WI38 (cell line): ENCODE results near the gene ANXA8L1.
"Not testable (repeated sequence)": the region's sequence is repeated elsewhere in the genome, so short reads cannot be mapped to it uniquely, and the experiment has no call there.

ENCODE experiments used
- H3K4me3 ChIP-seq: 2 replicates; pipeline ENCODE4 v1.5.1; 2011; ENCODE audit warnings: low read depth, mild to moderate bottlenecking, control low read depth, low read length
- CTCF ChIP-seq: IDR thresholded peaks from 2 replicates; pipeline ENCODE4 v1.5.1; 2012; ENCODE audit warnings: low read depth, mild to moderate bottlenecking, control low read depth, low read length

ANXA8L1 gene, protein sequence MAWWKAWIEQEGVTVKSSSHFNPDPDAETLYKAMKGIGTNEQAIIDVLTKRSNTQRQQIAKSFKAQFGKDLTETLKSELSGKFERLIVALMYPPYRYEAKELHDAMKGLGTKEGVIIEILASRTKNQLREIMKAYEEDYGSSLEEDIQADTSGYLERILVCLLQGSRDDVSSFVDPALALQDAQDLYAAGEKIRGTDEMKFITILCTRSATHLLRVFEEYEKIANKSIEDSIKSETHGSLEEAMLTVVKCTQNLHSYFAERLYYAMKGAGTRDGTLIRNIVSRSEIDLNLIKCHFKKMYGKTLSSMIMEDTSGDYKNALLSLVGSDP

DNA sequence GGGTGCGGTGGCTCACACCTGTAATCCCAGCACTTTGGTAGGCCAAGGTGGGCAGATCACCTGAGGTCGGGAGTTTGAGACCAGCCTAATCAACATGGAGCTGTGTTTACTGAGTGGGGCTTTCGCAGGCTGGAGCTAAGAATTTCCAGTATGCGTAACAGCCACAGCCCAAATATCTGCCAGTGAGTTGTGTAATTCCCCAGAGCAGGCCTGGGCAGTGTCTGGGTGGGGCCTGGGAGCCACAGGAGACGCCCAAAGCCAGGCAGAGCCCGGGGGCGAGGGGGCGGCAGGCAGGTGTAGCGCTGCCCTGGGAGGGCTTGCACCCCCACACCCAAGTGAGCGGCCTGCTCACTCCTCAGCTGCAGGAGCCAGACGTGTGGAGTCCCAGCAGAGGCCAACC is at the start of gene ANXA8L1:
Gene ANXA8L1, plus strand, starts transcription at position 371 of the 400 bp plus-strand sequence. CDS start 76 bp downstream, outside the sequence.
- H3K4me3 ChIP-seq = not testable (repeated sequence)

DNA sequence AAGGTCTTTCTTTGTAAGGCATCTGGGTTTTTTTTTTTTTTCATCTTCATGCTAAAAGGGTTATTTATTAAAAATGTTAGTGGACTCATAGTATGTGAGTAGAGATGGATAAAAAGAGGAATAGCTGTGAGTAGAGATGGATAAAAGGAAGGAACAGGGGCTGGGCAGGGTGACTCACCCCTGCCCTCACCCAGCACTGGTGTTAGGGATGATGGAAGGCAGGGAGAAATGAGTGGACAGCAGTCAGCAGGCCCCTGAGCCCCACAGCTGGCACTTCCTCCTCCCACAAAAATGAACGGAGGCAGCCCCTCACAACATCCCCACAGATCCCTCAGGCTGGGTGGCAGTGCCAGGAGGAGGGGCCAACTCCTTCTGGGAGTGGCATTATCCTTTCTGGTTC is 49.5 kb upstream of the ANXA8L1 start:
- H3K4me3 ChIP-seq = no peak overlapping the region
- no peak for TF ChIP-seq CTCF

DNA sequence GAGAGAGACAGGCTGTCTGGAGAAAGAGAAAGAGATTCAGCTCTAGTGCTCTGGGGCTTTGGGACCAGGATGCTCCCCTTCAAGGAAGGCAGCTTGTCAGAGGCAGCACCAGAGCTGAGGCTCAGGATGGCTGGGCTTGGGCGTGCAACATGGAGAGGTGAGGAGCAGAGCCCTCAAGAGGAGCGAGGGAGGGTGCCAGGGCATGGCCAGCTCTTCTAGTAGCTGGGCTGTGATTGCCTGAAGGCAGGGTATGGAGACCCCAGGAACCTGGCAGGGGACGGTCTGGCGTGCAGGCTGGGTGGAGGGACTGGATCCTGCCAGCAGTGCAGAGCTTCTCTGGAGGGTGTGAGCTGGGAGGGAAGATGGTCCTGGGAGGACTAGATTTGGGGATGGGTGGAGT is 48.6 kb upstream of the ANXA8L1 start:
- no peak for TF ChIP-seq CTCF
- H3K4me3 ChIP-seq = no peak overlapping the region

GRCh38 chr10:46327685-46328084 is 47.9 kb upstream of the ANXA8L1 start:
- H3K4me3 ChIP-seq = no peak overlapping the region
- no peak for TF ChIP-seq CTCF

- no peak for TF ChIP-seq CTCF
- no peak overlapping the region for H3K4me3 ChIP-seq
Observed at GRCh38 chr10:46328853-46329689, 46.5 kb upstream of the ANXA8L1 start.

DNA sequence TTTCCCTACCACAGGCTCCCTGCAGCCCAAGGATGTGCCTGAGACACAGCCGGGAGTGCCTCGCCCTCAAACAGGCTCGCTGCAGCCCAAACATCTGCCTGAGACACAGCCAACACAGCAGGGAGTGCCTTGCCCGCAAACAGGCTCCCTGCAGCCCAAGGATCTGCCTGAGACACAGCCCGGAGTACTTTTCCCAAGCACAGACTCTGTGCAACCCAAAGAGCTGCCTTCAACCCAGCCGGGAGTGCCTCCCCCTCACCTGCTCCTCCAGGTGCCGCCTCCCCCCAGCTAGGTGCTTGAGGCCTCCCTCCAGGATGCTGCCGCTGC is 45.9 kb upstream of the ANXA8L1 start:
- no peak for TF ChIP-seq CTCF

GRCh38 chr10:46330894-46331293 is 44.7 kb upstream of the ANXA8L1 start:
- H3K4me3 ChIP-seq = no peak overlapping the region
- no peak for TF ChIP-seq CTCF

More for the DNA sequence above, 45.9 kb upstream of the ANXA8L1 start:
- H3K4me3 ChIP-seq = no peak overlapping the region

- not testable (repeated sequence) for H3K4me3 ChIP-seq
Observed at GRCh38 chr10:46365484-46365883, 10.1 kb upstream of the ANXA8L1 start.

GRCh38 chr10:46367209-46367608 is 8.4 kb upstream of the ANXA8L1 start:
- not testable (repeated sequence) for H3K4me3 ChIP-seq

- H3K4me3 ChIP-seq = not testable (repeated sequence)
Observed at GRCh38 chr10:46367666-46368240, 7.8 kb upstream of the ANXA8L1 start.

DNA sequence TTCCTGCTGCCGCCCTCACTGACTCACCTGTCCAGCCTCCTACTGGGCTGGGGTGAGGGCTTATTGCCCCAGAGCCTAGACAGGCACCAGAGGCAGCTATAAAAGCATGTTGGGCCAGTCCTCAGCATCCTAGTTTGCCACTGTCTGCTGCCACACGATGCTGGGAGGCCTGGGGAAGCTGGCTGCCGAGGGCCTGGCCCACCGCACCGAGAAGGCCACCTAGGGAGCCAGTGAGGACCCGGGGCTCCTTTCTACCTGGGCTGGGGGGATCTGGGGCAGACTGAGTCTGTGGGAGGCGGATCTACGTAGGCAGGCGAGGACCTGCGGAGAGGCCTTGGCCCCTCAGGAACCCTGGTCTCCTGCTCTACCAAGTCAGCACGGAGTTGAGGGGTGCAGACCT is 6.6 kb upstream of the ANXA8L1 start:
- H3K4me3 ChIP-seq = not testable (repeated sequence)

- H3K4me3 ChIP-seq = not testable (repeated sequence)
Observed at GRCh38 chr10:46374410-46374809, 1.2 kb upstream of the ANXA8L1 start.
